HG03520 (cell line): Measurements from ENCODE around the gene ZBTB12.
A peak's percentile ranks its signal among the peaks of the same experiment; 100 is the strongest.
"Not testable (repeated sequence)": the region's sequence is repeated elsewhere in the genome, so short reads cannot be mapped to it uniquely, and the experiment has no call there.

ENCODE experiments used
- ATAC-seq: cut with Tn5 transposase; IDR thresholded peaks from one replicate; pipeline ENCODE4 v1.9.1; 2021; ENCODE audit warnings: mild to moderate bottlenecking, moderate library complexity; ENCODE audit not compliant: unreplicated experiment

ZBTB12 gene

GRCh38 chr6:31922942-31923341 is 21.1 kb upstream of the ZBTB12 start:
- ATAC-seq, result no peak

GRCh38 chr6:31920811-31921210 is 18.9 kb upstream of the ZBTB12 start:
- ATAC-seq, result no peak

GRCh38 chr6:31919624-31920303 is 17.9 kb upstream of the ZBTB12 start:
- no peak for ATAC-seq

GRCh38 chr6:31918069-31918720 is 16.3 kb upstream of the ZBTB12 start:
- ATAC-seq, result no peak

- no peak for ATAC-seq
Measured at GRCh38 chr6:31915756-31916155, 13.9 kb upstream of the ZBTB12 start.

GRCh38 chr6:31915351-31915750 is 13.5 kb upstream of the ZBTB12 start:
- ATAC-seq, result no peak

- ATAC-seq, result no peak
Measured at GRCh38 chr6:31911826-31912585, 10.1 kb upstream of the ZBTB12 start.

- ATAC-seq, result not testable (repeated sequence)
Measured at GRCh38 chr6:31909298-31909697, 7.4 kb upstream of the ZBTB12 start.

GRCh38 chr6:31908791-31909190 is 6.9 kb upstream of the ZBTB12 start:
- peak; percentile 85 for ATAC-seq

- not testable (repeated sequence) for ATAC-seq
Measured at GRCh38 chr6:31908255-31908654, 6.4 kb upstream of the ZBTB12 start.

- no peak for ATAC-seq
Measured at GRCh38 chr6:31907158-31907813, 5.4 kb upstream of the ZBTB12 start.

- ATAC-seq, result not testable (repeated sequence)
Measured at GRCh38 chr6:31906727-31907126, 4.8 kb upstream of the ZBTB12 start.

- ATAC-seq, result no peak
Measured at GRCh38 chr6:31906122-31906521, 4.2 kb upstream of the ZBTB12 start.

- ATAC-seq, result no peak
Measured at GRCh38 chr6:31905041-31905440, 3.2 kb upstream of the ZBTB12 start.

GRCh38 chr6:31903957-31904356 is 2.1 kb upstream of the ZBTB12 start:
- ATAC-seq, result no peak

GRCh38 chr6:31901415-31901952 is 402 bp downstream of the ZBTB12 start:
- ATAC-seq, result no peak

- no peak for ATAC-seq
Measured at GRCh38 chr6:31900917-31901414, 920 bp downstream of the ZBTB12 start.

GRCh38 chr6:31899882-31900722 is 1.8 kb downstream of the ZBTB12 start:
- no peak for ATAC-seq

- ATAC-seq, result no peak
Measured at GRCh38 chr6:31899215-31899614, 2.7 kb downstream of the ZBTB12 start.

GRCh38 chr6:31898383-31899011 is 3.4 kb downstream of the ZBTB12 start:
- ATAC-seq, result no peak
